K562 (cell line): Measurements from ENCODE around the gene TTC19.

Experiments used
- ATF2 ChIP-seq: sonication (generic); formaldehyde crosslinking; IDR thresholded peaks from 2 replicates; pipeline ENCODE4 v1.8.1; 2022; ENCODE audit warnings: missing genetic modification reagents
- CBFA2T2 ChIP-seq: fragments of 450-650 bp; conservative IDR thresholded peaks from 2 replicates; pipeline ENCODE4 v1.6.1; 2017; ENCODE audit warnings: mild to moderate bottlenecking
- DDX20 ChIP-seq: fragments of 450-650 bp; IDR thresholded peaks from 2 replicates; pipeline ENCODE4 v1.6.1; 2016; ENCODE audit warnings: missing genetic modification characterization, low read depth, mild to moderate bottlenecking, missing compliant biosample characterization, moderate library complexity
- PRDM10 ChIP-seq: fragments of 450-650 bp; IDR thresholded peaks from 2 replicates; pipeline ENCODE4 v1.6.1; 2018; ENCODE audit not compliant: partially characterized antibody
- SETDB1 ChIP-seq: IDR thresholded peaks from one replicate; pipeline ENCODE4 v1.6.1; 2012; ENCODE audit warnings: low read length, control low read depth, inconsistent platforms
- TAF7 ChIP-seq: fragments of 450-650 bp; IDR thresholded peaks from 2 replicates; pipeline ENCODE4 v1.6.1; 2016; ENCODE audit warnings: missing genetic modification characterization, missing compliant biosample characterization
- YY1 ChIP-seq, 3 experiments: IDR thresholded peaks; 2 replicates each; pipeline ENCODE4 v1.6.1; 2011; ENCODE audit warnings: low read length in 2 of 3, mild to moderate bottlenecking in 2 of 3, moderate library complexity in 2 of 3, borderline replicate concordance in 1 of 3, control low read depth in 1 of 3, low read depth in 1 of 3; ENCODE audit not compliant: insufficient read depth in 3 of 3, insufficient replicate concordance in 2 of 3, control insufficient read depth in 1 of 3, insufficient read length in 1 of 3; ENCODE audit errors: extremely low read depth in 1 of 3
- ZNF655 ChIP-seq: fragments of 250-450 bp; sonication (Bioruptor Pico); IDR thresholded peaks from 2 replicates; pipeline ENCODE4 v1.5.0; 2021
- ZNF707 ChIP-seq: fragments of 250-450 bp; sonication (Bioruptor Pico); conservative IDR thresholded peaks from 2 replicates; pipeline ENCODE4 v1.8.0; 2022; ENCODE audit warnings: inconsistent platforms, mild to moderate bottlenecking, moderate library complexity
- TF ChIP-seq, protein P1 (sequence below): IDR thresholded peaks from 2 replicates; pipeline ENCODE4 v1.6.1; 2016; ENCODE audit warnings: missing genetic modification characterization, missing compliant biosample characterization
- TF ChIP-seq, protein P2 (sequence below), 3 experiments: IDR thresholded peaks in 2 of 3; conservative IDR thresholded peaks in 1 of 3; 2 replicates each; pipeline ENCODE4 v1.5.1; 2011 to 2012; ENCODE audit warnings: low read length in 3 of 3, mild to moderate bottlenecking in 3 of 3, control low read depth in 2 of 3, improper control_type of control experiment in 1 of 3, inconsistent platforms in 1 of 3, low read depth in 1 of 3, mixed read lengths in 1 of 3, moderate library complexity in 1 of 3; ENCODE audit not compliant: insufficient read depth in 2 of 3

DNA sequence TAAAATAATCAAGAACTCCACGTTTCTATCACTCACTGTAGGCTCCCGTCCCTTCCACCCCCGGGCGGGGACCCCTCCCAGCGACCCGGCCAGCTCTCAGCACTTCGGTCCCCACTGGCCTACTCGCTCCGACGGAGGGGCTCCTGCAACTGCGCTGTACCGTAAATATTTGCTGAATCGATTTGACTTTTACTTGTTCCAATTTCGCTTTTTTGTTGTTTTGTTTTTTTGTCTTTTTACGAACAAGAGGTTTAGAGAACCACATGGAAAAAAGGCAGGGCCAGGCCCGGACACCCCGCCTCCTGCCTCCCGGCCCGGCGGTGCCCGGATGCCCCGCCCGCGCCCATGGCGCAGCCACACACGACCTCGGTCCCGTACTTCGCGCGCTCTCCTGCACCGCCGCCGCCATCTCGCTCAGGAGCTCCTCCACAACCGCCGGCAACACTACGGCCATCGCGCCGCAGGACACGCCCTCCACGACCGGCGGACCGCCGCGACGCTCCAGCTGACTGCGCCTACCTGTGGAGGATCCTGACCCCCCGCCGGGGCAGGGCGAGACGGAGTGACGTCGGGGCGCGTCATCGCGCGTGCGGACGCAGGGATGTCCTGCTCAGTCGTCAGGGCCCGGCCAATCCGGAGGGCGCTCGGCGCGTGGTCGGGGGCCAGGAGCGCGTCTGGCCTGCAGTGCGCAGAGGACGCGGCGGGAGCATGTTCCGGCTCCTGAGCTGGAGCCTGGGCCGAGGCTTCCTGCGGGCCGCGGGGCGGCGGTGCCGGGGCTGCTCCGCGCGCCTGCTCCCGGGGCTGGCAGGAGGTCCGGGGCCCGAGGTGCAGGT lies at the start of gene TTC19, which contains the start of gene ZSWIM7:
- TF ChIP-seq DDX20 (tag): no peak
- TF ChIP-seq, protein P1, sequence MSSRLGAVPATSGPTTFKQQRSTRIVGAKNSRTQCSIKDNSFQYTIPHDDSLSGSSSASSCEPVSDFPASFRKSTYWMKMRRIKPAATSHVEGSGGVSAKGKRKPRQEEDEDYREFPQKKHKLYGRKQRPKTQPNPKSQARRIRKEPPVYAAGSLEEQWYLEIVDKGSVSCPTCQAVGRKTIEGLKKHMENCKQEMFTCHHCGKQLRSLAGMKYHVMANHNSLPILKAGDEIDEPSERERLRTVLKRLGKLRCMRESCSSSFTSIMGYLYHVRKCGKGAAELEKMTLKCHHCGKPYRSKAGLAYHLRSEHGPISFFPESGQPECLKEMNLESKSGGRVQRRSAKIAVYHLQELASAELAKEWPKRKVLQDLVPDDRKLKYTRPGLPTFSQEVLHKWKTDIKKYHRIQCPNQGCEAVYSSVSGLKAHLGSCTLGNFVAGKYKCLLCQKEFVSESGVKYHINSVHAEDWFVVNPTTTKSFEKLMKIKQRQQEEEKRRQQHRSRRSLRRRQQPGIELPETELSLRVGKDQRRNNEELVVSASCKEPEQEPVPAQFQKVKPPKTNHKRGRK (tag): no peak
- peak in 2 of 3 experiments; percentile 78 to 87 for TF ChIP-seq YY1 (IDR thresholded peaks at IDR 0.05; ENCODE audit: borderline replicate concordance in 1 of 3, control insufficient read depth in 1 of 3, extremely low read depth in 1 of 3, insufficient read depth in 3 of 3, insufficient read length in 1 of 3, insufficient replicate concordance in 2 of 3, low read depth in 1 of 3, low read length in 2 of 3)
- TF ChIP-seq ZNF655 (CRISPR knock-in tag): no peak
- TF ChIP-seq TAF7 (tag): 0 out of 2 replicates have a peak, but pooled peaks have one; percentile 13
- peak; percentile 12 for TF ChIP-seq PRDM10
- no peak for TF ChIP-seq ATF2
- TF ChIP-seq, protein P2, sequence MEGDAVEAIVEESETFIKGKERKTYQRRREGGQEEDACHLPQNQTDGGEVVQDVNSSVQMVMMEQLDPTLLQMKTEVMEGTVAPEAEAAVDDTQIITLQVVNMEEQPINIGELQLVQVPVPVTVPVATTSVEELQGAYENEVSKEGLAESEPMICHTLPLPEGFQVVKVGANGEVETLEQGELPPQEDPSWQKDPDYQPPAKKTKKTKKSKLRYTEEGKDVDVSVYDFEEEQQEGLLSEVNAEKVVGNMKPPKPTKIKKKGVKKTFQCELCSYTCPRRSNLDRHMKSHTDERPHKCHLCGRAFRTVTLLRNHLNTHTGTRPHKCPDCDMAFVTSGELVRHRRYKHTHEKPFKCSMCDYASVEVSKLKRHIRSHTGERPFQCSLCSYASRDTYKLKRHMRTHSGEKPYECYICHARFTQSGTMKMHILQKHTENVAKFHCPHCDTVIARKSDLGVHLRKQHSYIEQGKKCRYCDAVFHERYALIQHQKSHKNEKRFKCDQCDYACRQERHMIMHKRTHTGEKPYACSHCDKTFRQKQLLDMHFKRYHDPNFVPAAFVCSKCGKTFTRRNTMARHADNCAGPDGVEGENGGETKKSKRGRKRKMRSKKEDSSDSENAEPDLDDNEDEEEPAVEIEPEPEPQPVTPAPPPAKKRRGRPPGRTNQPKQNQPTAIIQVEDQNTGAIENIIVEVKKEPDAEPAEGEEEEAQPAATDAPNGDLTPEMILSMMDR (IDR thresholded peaks at IDR 0.05 in 2 of 3, conservative IDR thresholded peaks at IDR 0.05 in 1 of 3; ENCODE audit: insufficient read depth in 2 of 3, low read depth in 1 of 3, low read length in 3 of 3): no peak; a peak in 1 of 6 replicates
- TF ChIP-seq CBFA2T2: no peak
- no peak for TF ChIP-seq ZNF707 (CRISPR knock-in tag)
- no peak for TF ChIP-seq SETDB1
